GM18907 (cell line): ENCODE data around the gene OBI1.
A peak's percentile ranks its signal among the peaks of the same experiment; 100 is the strongest.

ENCODE experiments used
- ATAC-seq: cut with Tn5 transposase; IDR thresholded peaks from one replicate; pipeline ENCODE4 v1.9.1; 2021; ENCODE audit warnings: mild to moderate bottlenecking, moderate library complexity; ENCODE audit not compliant: unreplicated experiment

Gene OBI1

DNA sequence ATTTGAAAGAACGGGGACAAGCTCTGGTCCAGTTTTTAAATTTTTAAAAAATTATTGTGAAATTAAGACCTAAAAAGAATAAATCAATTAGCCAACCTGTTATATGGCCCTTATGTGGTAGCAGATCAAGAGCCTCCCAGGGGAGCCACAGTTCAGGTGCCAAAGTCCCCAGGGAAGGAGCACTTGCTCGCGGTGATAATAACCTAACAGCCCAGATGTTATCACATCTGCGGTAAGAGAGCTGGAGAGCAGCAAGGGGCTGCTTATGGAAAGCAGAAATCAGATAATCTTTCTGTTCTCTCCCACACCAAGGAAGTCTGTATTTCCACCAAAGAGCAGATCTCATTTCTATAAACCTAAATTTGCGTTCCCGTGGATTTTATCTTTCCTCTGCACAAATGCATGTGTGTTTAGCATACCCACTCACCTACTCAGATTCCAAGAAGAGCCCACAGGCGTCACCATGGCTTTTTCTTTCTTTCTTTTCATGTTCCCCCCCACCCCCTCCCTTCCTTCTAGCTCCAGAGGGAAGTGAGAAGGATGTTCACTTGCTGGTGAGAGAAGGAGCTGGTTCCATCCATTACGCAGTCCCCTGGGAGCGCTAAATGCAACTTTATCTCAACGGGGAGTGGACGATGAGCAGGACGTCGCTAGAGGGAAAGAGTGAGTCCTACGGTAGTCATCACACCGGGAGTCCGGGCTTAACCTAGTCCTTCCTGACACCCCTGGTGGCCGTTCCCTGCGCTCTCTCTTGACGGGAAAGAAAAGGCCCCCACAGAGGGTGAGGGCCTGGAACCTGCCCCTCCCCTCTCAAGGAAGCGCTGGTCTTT, 54.0 kb downstream of the OBI1 start:
- ATAC-seq = no peak

DNA sequence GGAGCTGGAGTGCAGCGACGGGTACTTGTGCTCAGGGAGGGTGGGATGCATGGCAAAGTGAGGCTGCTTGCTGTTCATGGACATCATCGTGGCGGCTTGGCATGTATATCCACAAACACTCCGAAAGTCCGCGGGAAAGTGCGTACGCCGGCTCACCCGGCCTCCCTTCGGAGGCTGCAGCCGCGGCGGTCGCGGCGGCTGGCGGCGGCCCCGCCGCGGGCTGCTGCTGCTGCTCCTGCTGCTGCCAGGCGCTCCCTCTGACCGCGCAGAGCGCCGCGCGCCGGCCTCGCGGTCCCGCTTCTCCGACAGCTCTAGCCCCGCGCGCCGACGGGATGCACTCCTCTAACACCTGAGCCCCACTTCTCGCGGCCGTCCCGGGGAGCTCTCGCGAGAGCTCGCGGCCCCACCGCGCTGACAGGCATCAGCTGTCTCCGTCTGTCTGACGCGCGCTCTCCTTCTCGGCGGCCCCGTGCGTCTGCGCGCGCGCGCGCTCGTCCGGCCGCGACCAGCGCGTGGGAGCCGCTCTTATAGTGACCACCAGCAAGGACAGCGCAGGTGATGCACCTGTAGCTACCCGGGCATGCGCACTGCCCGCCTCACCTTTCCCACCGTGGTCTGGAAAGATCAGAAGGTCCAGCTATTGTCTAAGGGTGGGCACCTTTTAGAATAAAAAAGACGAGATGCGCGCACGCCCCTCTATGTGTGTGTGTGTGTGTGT, 55.6 kb downstream of the OBI1 start, which contains the start of gene POU4F1:
TSS of gene POU4F1 (minus strand) at position 313 of the 718 bp plus-strand sequence. CDS start at position 87, 226 bp downstream.
- ATAC-seq = peak; percentile 83

DNA sequence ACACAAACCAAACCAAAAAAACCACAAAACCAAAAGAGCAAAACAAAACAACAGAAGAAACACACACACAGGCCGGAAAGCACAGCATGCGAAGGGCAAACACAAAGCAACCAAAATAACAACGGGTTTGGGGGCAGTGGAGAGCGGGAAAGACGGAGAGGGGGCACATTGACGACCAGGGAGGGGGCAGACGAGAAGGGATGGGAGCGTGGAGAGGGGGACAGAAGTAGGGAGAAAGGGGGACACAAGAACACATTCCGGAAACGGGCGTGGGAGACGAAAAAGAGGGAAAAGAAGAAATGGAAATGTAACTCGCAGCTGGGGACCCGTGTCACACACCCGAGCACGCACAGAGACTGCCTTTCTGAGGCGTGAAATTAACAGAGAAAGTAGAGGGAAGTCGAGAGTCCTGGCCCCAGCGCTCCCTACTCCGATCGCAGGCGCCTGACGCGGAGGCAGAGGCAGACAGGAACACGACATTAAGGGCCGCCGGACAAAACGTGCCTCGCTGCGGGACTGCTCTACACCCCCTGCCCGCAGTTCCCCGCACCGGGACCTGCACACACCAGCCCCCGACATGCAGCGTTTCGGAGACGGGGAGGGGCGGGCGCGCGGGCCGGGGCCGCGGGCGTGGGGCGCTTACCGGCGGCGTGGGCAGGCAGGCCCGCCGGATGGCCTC, 56.3 kb downstream of the OBI1 start:
- peak; percentile 29 for ATAC-seq

DNA sequence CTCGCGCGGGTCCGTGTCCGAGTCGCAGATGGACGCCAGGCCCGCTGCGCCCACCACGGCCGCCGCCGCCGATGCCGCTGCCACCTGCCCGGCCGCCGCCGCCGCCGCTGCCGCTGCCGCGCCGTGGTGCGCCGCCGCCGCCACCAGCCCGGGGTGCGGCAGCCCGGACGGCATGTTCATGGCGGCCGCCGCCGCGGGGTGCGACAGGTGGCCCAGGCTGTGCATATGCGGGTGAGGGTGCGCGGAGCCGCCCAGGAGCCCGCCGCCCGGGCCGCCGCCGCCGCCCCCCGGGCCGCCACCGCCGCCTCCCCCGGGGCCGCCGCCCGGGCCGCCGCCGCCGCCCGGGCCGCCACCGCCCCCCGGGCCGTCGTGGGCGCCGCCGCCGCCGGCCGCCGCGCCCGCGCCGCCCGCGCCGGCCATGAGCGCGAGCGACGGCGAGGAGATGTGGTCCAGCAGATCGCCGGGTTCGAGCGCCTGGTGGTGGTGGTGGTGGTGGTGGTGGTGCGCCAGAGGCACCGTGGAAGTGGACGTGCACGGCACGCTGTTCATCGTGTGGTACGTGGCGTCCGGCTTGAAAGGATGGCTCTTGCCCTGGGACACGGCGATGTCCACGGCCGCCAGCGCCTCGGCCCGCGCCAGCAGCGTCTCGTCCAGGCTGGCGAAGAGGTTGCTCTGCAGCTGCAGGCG, 56.9 kb downstream of the OBI1 start:
- no peak for ATAC-seq

DNA sequence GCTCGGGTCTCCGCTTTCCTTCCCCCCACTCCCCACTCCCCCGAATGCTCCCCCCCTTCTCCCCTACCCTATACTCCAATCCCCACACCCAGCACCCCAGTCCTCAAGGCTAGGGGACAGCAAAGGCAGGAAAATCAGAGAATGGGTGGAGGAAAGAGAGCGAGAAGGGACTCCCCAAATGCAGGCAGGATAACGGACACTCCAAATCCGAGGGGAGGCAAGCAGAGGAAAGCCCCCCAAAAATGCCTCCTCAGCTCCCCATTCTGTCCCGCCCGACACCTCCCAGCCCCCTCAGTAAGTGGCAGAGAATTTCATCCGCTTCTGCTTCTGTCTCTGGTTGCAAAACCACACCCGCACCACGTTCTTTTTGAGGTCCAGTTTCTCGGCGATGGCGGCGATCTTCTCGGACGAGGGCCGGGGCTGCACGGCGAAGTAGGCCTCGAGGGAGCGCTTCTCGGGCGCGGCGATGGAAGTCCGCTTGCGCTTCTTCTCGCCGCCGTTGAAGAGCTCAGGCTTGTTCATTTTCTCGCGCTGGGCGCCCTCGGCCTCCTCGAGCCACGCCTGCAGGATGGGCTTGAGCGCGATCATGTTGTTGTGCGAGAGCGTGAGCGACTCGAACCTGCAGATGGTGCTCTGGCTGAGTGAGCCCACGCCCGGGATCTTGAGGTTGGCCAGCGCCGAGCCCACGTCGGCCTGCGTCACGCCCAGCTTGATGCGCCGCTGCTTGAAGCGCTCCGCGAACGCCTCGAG, 57.7 kb downstream of the OBI1 start:
- ATAC-seq = no peak

DNA sequence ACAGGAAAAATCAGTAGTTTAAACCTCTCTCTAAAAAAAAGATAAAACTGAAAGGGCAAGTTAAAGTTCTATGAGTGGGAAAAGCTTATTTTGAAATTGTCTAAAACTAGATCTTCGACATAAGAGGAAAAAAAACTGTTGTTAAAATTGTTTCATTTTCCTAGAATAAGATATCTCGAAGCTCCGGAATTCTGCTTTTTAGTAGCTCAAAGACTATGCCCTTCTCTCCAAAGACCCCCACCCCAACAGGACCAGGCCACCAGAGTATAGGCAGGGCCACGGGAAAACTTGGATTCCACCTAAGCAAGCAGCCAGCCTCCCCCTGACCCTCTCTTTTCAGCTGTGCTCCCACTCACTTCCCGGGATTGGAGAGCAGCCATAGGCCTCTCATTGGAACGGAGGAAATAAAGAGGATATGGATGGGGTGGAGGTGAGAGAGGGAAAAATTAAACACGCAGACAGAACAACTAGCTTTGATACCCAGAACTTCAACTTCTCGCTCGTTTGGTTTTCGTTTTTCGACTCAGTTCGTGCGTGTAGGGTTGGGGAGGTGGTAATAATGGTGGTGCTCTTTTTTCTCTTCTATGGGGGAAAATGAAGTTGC, 58.6 kb downstream of the OBI1 start:
- ATAC-seq = no peak

DNA sequence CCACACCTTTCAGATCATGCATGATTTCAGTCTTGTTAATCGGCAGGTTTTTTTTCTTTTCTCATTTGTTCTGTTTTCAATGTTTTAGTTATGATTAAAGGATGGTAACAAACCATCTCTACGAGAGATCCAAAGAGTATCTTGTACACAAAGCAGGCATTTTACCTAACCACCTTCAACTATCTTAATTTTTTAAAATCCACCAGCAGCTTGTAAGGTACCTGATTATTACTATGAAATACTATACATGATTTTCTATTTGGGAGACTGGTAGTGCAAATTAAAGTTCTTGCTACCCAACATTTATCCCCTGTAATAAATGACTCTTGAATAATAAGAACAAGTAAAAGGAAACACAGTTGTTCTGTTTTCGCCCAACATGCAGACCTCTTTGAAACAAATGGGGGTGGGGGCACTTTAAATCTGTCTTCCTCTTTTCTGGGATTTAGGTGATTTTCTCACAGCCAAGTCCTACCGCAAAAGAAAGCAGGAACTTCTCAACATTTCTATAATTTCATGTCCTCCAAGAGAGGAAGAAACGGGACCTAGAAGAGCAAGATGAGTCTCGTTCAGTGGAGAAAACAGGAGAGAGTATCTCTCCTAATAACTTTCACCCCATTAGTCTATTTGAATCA, 59.2 kb downstream of the OBI1 start:
- no peak for ATAC-seq

DNA sequence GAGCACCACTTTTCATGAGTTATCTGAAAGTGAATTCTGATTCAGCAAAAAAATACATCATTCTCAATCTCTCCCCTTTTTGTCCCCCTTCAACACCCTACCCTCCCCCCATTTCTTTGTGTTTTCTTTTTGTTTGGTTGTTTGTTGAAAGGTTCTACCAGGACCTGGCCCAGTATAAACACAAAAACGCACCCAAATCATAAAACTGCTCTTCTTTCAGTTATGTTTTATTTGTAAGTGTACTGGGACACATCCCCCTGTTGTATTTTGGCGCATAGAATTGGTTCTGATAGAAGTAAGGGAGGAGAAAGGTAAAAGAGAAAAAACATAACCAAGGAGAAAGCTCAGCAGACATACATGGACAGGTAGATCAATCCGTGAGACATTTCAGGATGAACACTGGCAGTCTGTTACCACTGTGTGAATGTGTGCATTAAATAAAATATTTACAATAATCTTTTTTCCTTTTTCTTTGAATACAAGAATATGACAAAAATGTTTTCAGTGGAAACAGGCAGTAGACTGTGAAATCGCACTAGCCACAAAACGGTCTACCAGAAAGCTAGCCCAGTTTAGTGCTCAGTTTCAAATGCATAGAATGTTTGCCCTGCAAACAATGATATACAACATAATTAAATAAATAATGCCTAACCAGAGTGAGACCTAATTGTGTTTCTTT, 59.9 kb downstream of the OBI1 start:
- ATAC-seq = no peak

DNA sequence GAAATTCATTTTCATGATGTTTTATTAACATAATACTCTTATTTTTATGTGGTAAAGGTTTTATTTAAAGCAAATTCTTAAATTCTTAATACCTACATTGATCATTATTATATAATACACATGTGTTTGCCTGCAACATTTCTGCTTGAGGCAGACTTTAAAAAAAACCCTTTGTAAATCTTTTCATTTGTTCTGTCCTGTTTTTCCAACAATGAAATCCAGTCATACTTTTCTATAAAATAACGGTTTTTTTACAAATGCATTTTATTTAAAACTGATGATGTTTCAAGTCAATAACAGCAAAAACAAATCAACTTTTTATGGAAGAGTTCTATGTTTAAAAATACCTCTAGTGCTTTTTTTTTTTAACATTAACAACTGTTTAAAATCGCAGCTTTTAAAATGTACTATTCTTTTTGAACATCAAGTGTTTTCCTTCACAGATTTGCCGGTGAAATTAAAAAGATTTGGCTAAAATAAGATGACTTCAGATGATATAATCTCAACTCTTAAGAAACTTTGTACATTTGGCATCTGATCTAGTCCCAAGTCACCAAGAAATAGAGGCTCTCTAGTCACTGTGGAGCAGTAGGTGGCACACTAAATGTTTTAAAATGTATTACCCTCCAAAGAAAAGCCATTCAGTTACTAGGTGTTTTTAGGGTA, 60.7 kb downstream of the OBI1 start:
- no peak for ATAC-seq

DNA sequence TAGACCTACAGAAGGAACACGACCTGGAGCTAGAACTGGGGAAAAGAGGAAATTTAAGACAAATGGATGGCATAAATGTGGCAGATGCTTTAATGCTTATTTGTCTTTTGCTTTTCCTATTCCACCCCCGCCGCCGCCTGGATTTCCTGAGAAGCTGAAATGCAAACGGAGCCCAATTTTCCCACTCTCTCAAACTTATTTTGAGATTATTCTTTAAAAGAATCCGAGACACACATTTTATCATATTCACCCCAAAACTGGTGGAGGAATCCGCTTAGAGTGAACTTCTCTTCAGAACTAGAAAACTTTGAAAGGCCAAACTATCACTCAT, 61.4 kb downstream of the OBI1 start:
- ATAC-seq = no peak

DNA sequence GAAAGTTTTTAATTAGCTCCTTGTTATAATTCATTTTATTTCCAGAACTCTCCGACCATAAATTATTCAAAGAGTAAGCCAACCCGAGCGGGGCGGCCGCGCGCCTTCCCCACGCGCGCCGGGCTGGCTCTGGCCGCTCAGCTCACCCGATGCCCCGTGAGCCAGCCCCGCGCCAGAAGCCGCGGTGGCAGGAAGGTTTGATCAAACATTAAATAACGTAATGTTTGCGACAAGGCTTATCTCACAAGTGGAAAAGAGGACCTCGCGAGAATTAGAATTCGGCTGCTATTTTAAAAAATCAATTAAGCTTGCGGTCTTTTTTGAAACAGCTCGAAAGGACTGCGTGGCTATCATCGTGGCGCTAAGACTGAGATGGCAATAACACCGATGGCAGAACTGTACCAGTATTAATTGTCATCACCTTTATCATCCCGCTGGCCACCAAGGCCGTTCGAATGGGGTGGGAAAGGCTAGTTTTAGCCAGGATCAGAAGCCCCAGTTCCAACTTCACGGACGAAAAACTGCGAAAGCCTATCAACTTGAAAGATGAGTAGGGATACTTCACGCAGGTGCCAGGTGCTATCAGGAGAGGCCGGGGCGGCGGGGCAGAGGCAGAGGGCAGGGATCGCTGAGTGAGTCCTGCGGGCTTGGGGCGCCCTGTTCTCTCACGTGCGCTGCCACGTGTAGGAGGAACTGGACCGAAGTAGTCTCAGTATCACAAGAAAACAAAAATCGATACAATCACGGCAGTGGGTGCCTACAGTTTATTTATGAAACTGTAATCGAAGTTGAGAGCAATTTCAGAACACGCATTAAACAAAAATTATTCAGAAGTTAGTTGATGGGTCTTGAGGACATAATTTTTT, 62.0 kb downstream of the OBI1 start:
- ATAC-seq = no peak

DNA sequence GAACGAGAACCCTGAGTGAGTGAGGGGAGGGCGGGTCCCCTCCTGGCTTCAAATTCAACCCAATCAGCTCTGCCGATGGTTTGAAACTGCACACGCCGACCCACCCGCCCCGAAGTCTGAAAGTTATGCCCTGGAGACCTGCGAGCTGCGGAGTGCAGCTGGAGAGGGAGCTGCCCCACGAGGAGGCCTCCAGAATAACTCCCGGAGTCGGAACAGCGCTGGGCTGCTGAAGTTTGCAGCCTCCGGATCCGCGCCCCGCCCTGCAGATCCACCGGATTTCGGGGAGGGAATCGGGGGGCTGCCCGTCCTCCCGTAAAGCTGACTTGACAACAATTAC, 62.6 kb downstream of the OBI1 start:
- ATAC-seq = peak; percentile 33

DNA sequence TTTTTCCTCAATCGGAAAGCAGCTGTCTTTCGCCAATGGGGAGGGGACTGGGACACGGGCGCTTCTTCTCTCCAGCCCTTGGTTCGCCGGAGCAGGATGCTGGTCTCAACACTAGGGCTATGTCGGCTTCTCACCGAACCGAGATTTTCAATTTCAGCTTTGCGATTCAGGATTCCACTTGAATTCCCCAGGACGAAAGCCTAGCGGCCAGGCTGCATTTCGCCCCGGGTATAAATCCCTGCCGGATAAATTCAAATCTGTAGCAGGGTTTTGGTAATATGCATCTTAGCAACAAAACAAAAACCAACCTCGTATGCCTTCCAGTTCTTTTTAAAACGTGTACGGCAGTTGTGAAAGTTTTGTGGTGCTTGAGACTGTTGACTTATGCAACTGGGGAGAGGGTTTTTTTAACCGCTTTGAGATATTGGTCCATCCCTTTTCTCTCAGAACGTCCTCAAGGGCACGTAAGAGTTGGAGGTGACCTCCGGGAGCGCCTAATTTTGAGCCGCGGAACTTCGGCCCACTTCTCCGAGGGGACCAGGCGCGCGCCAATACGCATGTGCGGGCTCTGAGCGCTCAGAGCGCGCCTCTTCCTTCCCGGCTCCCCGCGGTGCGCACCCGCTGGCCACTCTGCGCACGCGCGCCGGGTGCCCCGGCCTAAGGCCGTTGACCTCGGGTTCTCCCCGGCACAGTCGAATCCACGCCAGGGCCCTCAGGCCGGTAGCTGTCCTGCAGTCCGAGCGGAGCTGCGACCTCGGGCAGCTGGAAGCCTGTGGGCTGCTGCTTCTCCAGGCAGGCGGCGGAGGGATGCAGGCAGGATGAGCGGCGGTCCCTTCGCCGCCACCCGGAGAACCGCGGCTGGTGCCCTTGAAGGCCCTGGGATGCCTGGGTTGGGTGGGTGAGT, 63.2 kb downstream of the OBI1 start:
- peak; percentile 78 for ATAC-seq

DNA sequence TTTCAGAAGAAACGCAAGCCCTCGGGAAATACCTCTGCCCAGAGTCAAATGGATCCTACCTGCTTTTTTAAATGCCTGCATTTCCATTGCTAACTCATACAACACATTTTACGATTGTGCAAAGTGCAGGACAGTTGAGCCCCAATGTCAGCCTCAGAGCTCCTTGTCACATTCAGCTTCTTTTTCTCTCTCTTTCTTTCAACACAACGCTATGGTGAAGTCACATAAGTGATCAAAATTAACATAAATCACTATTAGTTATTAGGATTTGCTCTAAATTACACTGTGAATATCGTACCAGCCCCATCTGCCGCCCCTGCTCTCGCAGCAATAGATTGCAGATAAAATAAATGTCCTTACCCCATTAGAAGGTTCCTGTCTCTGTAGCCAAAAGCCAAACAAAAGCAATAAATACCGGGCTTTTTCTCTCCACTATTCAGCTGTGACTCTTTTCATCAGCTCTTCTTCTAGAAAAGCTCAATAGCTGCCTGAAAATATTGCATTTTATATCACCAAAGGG, 64.4 kb downstream of the OBI1 start:
- no peak for ATAC-seq

DNA sequence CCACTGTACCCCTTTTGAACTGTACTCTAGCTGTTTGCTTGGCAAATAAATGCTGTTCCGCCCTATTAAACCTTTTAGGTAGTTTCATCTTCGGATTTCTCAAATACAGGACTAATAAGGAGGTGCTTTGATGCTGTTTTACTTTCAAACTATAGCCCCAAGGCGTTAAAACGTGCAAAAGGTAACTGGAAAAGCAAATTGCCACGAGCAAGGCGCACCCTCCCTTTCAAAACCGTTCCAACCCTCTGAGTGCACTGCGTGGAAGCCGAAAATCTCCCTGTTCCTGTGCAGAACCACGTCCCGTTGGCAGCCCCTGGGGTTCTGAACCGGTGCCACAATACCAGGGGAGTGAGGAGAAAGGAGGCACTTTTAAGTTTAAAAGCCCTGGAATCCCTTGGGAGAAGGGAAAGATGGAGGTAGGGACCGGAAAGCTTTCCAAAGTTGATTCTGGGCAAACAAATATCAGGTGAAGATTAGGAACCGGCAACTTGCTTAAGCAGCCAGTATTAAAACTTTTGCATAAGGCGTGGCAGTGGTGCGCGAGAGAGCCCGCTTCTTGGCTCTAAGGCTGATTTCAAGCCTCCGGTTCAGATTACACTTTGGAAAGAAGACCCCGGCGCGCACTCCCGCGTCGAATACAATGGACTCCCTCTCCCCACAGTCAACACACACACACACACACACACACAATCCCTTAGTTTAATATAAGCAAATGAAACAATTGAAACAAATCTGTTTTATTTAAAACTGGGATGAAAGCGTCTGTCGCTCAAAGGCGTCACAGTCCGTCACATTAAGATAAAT, 65.1 kb downstream of the OBI1 start:
- ATAC-seq = no peak

DNA sequence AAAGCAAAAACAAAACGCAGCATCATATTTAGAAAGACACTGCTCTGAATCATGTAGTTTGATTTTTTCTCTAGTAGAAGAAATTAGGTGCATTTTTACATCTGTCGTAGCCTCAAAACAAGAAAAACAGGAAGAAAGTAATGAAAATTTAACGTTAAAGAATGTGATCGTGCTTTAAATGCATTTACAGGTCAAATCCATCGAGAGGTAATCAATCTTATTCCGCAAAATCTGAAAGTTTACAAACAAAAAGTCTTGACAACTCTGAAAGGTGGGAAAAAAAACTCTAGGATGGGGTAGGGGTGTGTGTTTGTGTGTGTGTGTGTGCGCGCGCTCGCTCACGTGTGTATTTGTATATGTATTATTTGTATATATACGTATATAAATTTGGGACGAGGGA, 65.8 kb downstream of the OBI1 start:
- ATAC-seq = no peak
